Brain microvascular endothelial cell (primary cell): ENCODE measurements around the gene AMZ1.

Experiments used
- DNase-seq: peaks from one replicate; pipeline ENCODE4 v3.0.0-alpha.2; 2020
- H3K27ac ChIP-seq: fragments of 250-450 bp; sonication (Bioruptor Pico); 2 replicates; pipeline ENCODE4 v1.5.1; 2020; ENCODE audit warnings: mild to moderate bottlenecking, moderate library complexity
- H3K27me3 ChIP-seq: fragments of 250-450 bp; sonication (Bioruptor Pico); replicated peaks from 2 replicates; pipeline ENCODE4 v1.5.1; 2020; ENCODE audit warnings: mild to moderate bottlenecking
- H3K36me3 ChIP-seq: fragments of 250-450 bp; sonication (Bioruptor Pico); replicated peaks from 2 replicates; pipeline ENCODE4 v1.5.1; 2020; ENCODE audit warnings: mild to moderate bottlenecking
- H3K4me3 ChIP-seq: 2 replicates; pipeline ENCODE4 v1.5.1; 2011; ENCODE audit warnings: low read depth, mild to moderate bottlenecking, control low read depth, low read length, moderate library complexity
- in situ Hi-C: cut with HindIII; loops from 2 replicates; pipeline ENCODE4 v1.10.0; 2017; ENCODE audit warnings: low sequenced_read_pairs, low pct_ligation_motif_present
- TF ChIP-seq, protein P1 (sequence below): IDR thresholded peaks from 2 replicates; pipeline ENCODE4 v1.5.1; 2011; ENCODE audit warnings: low read depth, mild to moderate bottlenecking, moderate library complexity, low read length, control low read depth, inconsistent platforms; ENCODE audit errors: missing control alignments

Gene AMZ1

DNA sequence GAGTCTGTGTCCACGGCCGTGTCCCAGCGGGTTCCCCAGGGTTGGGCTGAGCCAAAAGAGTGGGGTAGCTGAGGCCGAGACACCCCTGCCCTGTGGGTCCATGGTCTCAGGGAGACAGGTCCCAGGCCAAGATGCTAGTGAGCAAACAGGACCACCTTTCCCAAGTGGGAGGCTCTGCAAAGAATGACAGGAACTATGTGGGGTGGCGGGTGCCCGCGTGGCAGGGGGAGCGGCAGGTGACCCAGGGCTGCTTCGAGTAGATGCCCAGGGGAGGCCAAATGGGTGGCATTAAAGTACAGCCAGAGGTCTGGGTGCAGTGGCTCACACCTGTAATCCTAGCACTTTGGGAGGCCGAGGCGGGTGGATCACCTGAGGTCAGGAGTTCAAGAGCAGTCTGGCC is 38.0 kb upstream of the AMZ1 start:
- peaks cover 38% of the 10 kb centered on the region for H3K36me3 ChIP-seq
- H3K27me3 ChIP-seq = no peaks in the 10 kb centered on the region
- in situ Hi-C loops = loop anchor here (5.0 kb wide), 1 partner anchor 83 kb away; no protein-coding TSS in a partner anchor

DNA sequence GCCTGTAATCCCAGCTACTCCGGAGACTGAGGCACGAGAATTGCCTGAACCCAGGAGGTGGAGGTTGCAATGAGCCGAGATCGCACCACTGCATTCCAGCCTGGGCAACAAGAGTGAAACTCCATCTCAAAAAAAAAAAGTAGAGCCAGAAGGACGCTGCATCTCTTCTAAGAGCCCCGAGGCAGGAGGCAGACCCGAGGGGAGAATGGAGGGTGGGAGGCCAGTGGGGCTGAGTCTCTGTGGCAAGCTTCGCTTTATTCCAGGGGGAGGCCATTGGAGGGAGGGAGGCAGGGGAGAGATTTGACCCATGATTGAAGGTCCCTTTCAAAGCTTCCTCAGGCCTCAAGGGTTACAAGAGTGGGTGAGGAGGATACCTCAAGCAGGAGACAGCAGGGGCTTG is 37.6 kb upstream of the AMZ1 start:
- TF ChIP-seq, protein P1, sequence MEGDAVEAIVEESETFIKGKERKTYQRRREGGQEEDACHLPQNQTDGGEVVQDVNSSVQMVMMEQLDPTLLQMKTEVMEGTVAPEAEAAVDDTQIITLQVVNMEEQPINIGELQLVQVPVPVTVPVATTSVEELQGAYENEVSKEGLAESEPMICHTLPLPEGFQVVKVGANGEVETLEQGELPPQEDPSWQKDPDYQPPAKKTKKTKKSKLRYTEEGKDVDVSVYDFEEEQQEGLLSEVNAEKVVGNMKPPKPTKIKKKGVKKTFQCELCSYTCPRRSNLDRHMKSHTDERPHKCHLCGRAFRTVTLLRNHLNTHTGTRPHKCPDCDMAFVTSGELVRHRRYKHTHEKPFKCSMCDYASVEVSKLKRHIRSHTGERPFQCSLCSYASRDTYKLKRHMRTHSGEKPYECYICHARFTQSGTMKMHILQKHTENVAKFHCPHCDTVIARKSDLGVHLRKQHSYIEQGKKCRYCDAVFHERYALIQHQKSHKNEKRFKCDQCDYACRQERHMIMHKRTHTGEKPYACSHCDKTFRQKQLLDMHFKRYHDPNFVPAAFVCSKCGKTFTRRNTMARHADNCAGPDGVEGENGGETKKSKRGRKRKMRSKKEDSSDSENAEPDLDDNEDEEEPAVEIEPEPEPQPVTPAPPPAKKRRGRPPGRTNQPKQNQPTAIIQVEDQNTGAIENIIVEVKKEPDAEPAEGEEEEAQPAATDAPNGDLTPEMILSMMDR = no peak
- H3K36me3 ChIP-seq = peaks cover 40% of the 10 kb centered on the region
- H3K27me3 ChIP-seq = no peaks in the 10 kb centered on the region
- in situ Hi-C loops = loop anchor here (5.0 kb wide), 1 partner anchor 83 kb away; no protein-coding TSS in a partner anchor
- DNase-seq = no peak
- no peak overlapping the region for H3K4me3 ChIP-seq
- no peak overlapping the region for H3K27ac ChIP-seq

More for the DNA sequence above, 38.0 kb upstream of the AMZ1 start:
- Histone ChIP-seq H3K4me3 (no peak overlapping the region), H3K27ac (no peak overlapping the region)
- DNase-seq = no peak
- TF ChIP-seq, protein P1 = no peak

DNA sequence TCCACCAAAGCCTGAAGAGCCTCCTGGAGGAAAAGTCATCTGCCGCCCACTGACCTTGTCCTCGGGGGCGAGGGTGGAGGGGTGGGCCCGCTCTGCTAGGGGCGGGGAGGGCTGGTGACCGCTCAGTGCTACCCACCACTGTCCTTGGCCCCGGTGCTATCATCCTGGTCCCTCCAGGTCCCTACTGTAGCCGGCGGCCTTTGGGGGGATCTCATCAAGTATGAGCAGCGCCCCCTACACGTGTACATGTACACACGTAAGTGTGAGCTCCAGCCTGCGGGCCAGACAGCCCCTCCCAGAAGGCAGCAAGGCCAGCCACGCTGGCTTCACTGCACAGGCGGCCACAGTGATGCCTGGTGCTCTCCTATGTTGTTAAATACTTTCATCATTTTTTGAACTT is 36.7 kb upstream of the AMZ1 start:
- in situ Hi-C loops = loop anchor here (5.0 kb wide), 1 partner anchor 84 kb away; no protein-coding TSS in a partner anchor
- H3K27ac ChIP-seq = no peak overlapping the region
- no peak overlapping the region for H3K4me3 ChIP-seq
- H3K36me3 ChIP-seq = peaks cover 44% of the 10 kb centered on the region
- DNase-seq = no peak
- no peaks in the 10 kb centered on the region for H3K27me3 ChIP-seq
- TF ChIP-seq, protein P1 = peak; percentile 26

- Histone ChIP-seq H3K27ac (no peak overlapping the region), H3K4me3 (no peak overlapping the region), H3K27me3 (no peaks in the 10 kb centered on the region), H3K36me3 (peaks cover 51% of the 10 kb centered on the region)
- DNase-seq = no peak
- TF ChIP-seq, protein P1 = no peak
- in situ Hi-C loops = loop anchor here (5.0 kb wide), 1 partner anchor 85 kb away; no protein-coding TSS in a partner anchor
Measured at GRCh38 chr7:2651847-2652735, 35.9 kb upstream of the AMZ1 start.

GRCh38 chr7:2652736-2653060 is 35.3 kb upstream of the AMZ1 start:
- TF ChIP-seq, protein P1 = no peak
- no peak for DNase-seq
- in situ Hi-C loops = loop anchor here (5.0 kb wide), 1 partner anchor 85 kb away; no protein-coding TSS in a partner anchor
- peaks cover 47% of the 10 kb centered on the region for H3K36me3 ChIP-seq
- H3K27me3 ChIP-seq = no peaks in the 10 kb centered on the region
- no peak overlapping the region for H3K4me3 ChIP-seq
- no peak overlapping the region for H3K27ac ChIP-seq
